Gastroesophageal sphincter (tissue), 4 donors: ENCODE measurements around the gene TRIM54. TPM values are rescaled to one million over a fixed set of nuclear protein-coding genes. Genes with fewer than 3 reads are reported as not detected.

Experiments used
- ATAC-seq: fragments of 150-250 bp; one replicate; pipeline ENCODE4 v1.9.1; 2016; ENCODE audit warnings: mild to moderate bottlenecking, moderate library complexity
- H3K27ac ChIP-seq, 4 donors: fragments of 200-600 bp; sonication (generic) in 3 of 4; 1 replicate in 3 of 4; 2 replicates in 1 of 4; pipeline ENCODE4 v1.5.1; 2016 to 2019
- H3K27me3 ChIP-seq: fragments of 200-600 bp; sonication (generic); one replicate; pipeline ENCODE4 v1.5.1; 2019
- H3K36me3 ChIP-seq, 2 donors: fragments of 200-600 bp; sonication (generic); one replicate each; pipeline ENCODE4 v1.5.1; 2019; ENCODE audit warnings: control low read depth in 1 of 2
- H3K4me1 ChIP-seq, 3 donors: fragments of 200-600 bp; sonication (generic); 1 replicate in 2 of 3; 2 replicates in 1 of 3; pipeline ENCODE4 v1.5.1; 2016 to 2019; ENCODE audit warnings: control low read depth in 2 of 3
- H3K4me3 ChIP-seq, 2 donors: fragments of 200-600 bp; sonication (generic); one replicate each; pipeline ENCODE4 v1.5.1; 2019; ENCODE audit warnings: mild to moderate bottlenecking in 1 of 2, moderate library complexity in 1 of 2
- H3K9me3 ChIP-seq, 3 donors: fragments of 200-600 bp; sonication (generic); one replicate each; pipeline ENCODE4 v1.5.1; 2017 to 2019; ENCODE audit warnings: control low read depth in 2 of 3
- CTCF ChIP-seq, 4 experiments: fragments of 200-600 bp in 2 of 4; fragments of 450-650 bp in 2 of 4; sonication (generic) in 1 of 4; IDR thresholded peaks; one replicate each; pipeline ENCODE4 v1.5.1; 2017 to 2019; ENCODE audit warnings: antibody characterized with exemption in 4 of 4, mild to moderate bottlenecking in 2 of 4, moderate library complexity in 2 of 4
- EP300 ChIP-seq: sonication (generic); formaldehyde crosslinking; IDR thresholded peaks from one replicate; pipeline ENCODE4 v1.6.1; 2017; ENCODE audit warnings: antibody characterized with exemption, mild to moderate bottlenecking
- POLR2A ChIP-seq, 2 donors: fragments of 450-650 bp; IDR thresholded peaks; one replicate each; pipeline ENCODE4 v1.6.1; 2017; ENCODE audit warnings: antibody characterized with exemption in 2 of 2, mild to moderate bottlenecking in 2 of 2, moderate library complexity in 1 of 2
- POLR2AphosphoS5 ChIP-seq: sonication (generic); formaldehyde crosslinking; IDR thresholded peaks from one replicate; pipeline ENCODE4 v1.6.1; 2017; ENCODE audit warnings: antibody characterized with exemption
- WGBS, 2 donors: methylation state at CpG; one replicate each; pipeline ENCODE4 v1.1.5; 2018; ENCODE audit warnings: low coverage in 1 of 2; 5-methylcytosine and 5-hydroxymethylcytosine counted together
- total RNA-seq, 4 donors: library from RNA; depleted of rRNA; stranded (reverse); fragments of >200 nt; gene quantifications; one replicate each; pipeline ENCODE4 v1.1.0, GENCODE V29; 2016

The TRIM54 gene
- total RNA-seq, 4 donors from 2014 or later, result 0.15 to 0.31 TPM; not detected in 2

- Histone ChIP-seq H3K27ac (peak overlapping the region; percentile 79 to 92 (median 90)), H3K9me3 (no peaks in the 10 kb centered on the region), H3K27me3 (no peaks in the 10 kb centered on the region), H3K36me3 (no peaks in the 10 kb centered on the region), H3K4me3 (peak overlapping the region; percentile 45 to 91), H3K4me1 (peaks cover 3 to 51% (median 18%) of the 10 kb centered on the region in 3 donors)
- 0 to 4% methylated on average over 4 of the region's 12 CpGs for WGBS, 2 donors
- TF ChIP-seq CTCF (IDR thresholded peaks at IDR 0.05), result no peak
- peak; percentile 9 for ATAC-seq
These were observed 73.8 kb downstream of the TRIM54 start for GRCh38 chr2:27356056-27356381.

GRCh38 chr2:27356382-27357181 is 74.4 kb downstream of the TRIM54 start, which contains the start of gene GTF3C2:
Gene GTF3C2 (minus strand): TSS chr2:27356764. CDS start chr2:27343554, 13,210 bp downstream.
- peak; percentile 97 for ATAC-seq
- H3K4me1 ChIP-seq, result peaks cover 3 to 51% (median 18%) of the 10 kb centered on the region in 3 donors
- peak within 1 kb of the TSS; percentile 45 to 91 for H3K4me3 ChIP-seq
- H3K27ac ChIP-seq, result peak within 1 kb of the TSS; percentile 79 to 92 (median 90)
- no peaks in the 10 kb centered on the region for H3K9me3 ChIP-seq
- no peaks in the 10 kb centered on the region for H3K36me3 ChIP-seq
- H3K27me3 ChIP-seq, result no peaks in the 10 kb centered on the region
- TF ChIP-seq EP300 (no peak), POLR2A (IDR thresholded peaks at IDR 0.05) (peak; percentile 10 to 55), POLR2AphosphoS5 (peak; percentile 58), CTCF (IDR thresholded peaks at IDR 0.05) (peak in 2 of 4 experiments; percentile 23 to 24)
- WGBS, 2 donors, result 0% methylated on average over 29 of the region's 67 CpGs; no CpG with 5 or more reads in 1 of the 2 donors

Other genes with a start within 250 kb of the TRIM54 start
- gene TMEM214, start 249.5 kb upstream of the TRIM54 start, total RNA-seq, result 10 to 100 TPM; 16.7 to 39.4 (median 30.3) TPM
- 10 to 100 TPM; 16.2 to 31.7 (median 23.0) TPM for gene AGBL5, start 230.8 kb upstream of the TRIM54 start, total RNA-seq
- 100 to 1,000 TPM; 201 to 353 (median 221) TPM for gene OST4, start 210.8 kb upstream of the TRIM54 start, total RNA-seq
- 100 to 1,000 TPM in 3 of 4 donors, 10 to 100 TPM in 1; 94.1 to 257 (median 174) TPM for gene EMILIN1, start 203.8 kb upstream of the TRIM54 start, total RNA-seq
- 1 to 10 TPM; 1.2 to 6.1 (median 1.9) TPM for gene KHK, start 195.7 kb upstream of the TRIM54 start, total RNA-seq
- 1 to 10 TPM in 1 of 4 donors, not detected in 3; 1.0 TPM for gene CGREF1, start 163.3 kb upstream of the TRIM54 start, total RNA-seq
- 1 to 10 TPM in 1 of 4 donors, not detected in 3; 1.5 TPM for gene ABHD1, start 158.6 kb upstream of the TRIM54 start, total RNA-seq
- gene PREB, start 147.8 kb upstream of the TRIM54 start, total RNA-seq, result 10 to 100 TPM; 47.0 to 83.9 (median 50.8) TPM
- not detected for gene PRR30, start 143.0 kb upstream of the TRIM54 start, total RNA-seq
- gene TCF23, start 133.4 kb upstream of the TRIM54 start, total RNA-seq, result under 1 TPM in 1 of 4 donors, not detected in 3; 0.13 TPM
- gene ATRAID, start 70.4 kb upstream of the TRIM54 start, total RNA-seq, result 100 to 1,000 TPM; 124 to 147 (median 129) TPM
- gene SLC5A6, start 70.2 kb upstream of the TRIM54 start, total RNA-seq, result 10 to 100 TPM in 3 of 4 donors, 1 to 10 TPM in 1; 8.3 to 16.8 (median 13.5) TPM
- 10 to 100 TPM; 12.1 to 23.3 (median 16.3) TPM for gene CAD, start 65.1 kb upstream of the TRIM54 start, total RNA-seq
- not detected for gene SLC30A3, start 19.4 kb upstream of the TRIM54 start, total RNA-seq
- not detected for gene DNAJC5G, start 7.0 kb upstream of the TRIM54 start, total RNA-seq
- 1 to 10 TPM in 3 of 4 donors, under 1 TPM in 1; 0.67 to 5.0 (median 2.0) TPM for gene UCN, start 26.0 kb downstream of the TRIM54 start, total RNA-seq
- gene MPV17, start 40.7 kb downstream of the TRIM54 start, total RNA-seq, result 10 to 100 TPM; 57.9 to 93.4 (median 66.4) TPM
- gene GTF3C2, start 74.3 kb downstream of the TRIM54 start, total RNA-seq, result 10 to 100 TPM; 26.2 to 68.5 (median 32.0) TPM
- 10 to 100 TPM; 40.8 to 54.9 (median 48.8) TPM for gene EIF2B4, start 87.9 kb downstream of the TRIM54 start, total RNA-seq
- gene SNX17, start 88.2 kb downstream of the TRIM54 start, total RNA-seq, result 100 to 1,000 TPM; 104 to 130 (median 118) TPM
- gene ZNF513, start 98.3 kb downstream of the TRIM54 start, total RNA-seq, result 10 to 100 TPM in 2 of 4 donors, 1 to 10 TPM in 2; 6.6 to 16.3 (median 11.0) TPM
- 10 to 100 TPM; 50.2 to 74.2 (median 58.8) TPM for gene PPM1G, start 127.2 kb downstream of the TRIM54 start, total RNA-seq
- gene NRBP1, start 146.2 kb downstream of the TRIM54 start, total RNA-seq, result 10 to 100 TPM; 78.5 to 90.7 (median 89.1) TPM
- 1 to 10 TPM in 1 of 4 donors, under 1 TPM in 1, not detected in 2; 0.94 to 1.1 TPM for gene KRTCAP3, start 160.0 kb downstream of the TRIM54 start, total RNA-seq
- 10 to 100 TPM; 17.9 to 34.8 (median 30.3) TPM for gene IFT172, start 207.3 kb downstream of the TRIM54 start, total RNA-seq
- 10 to 100 TPM in 2 of 4 donors, 1 to 10 TPM in 2; 7.0 to 11.7 (median 9.9) TPM for gene FNDC4, start 212.8 kb downstream of the TRIM54 start, total RNA-seq
- gene GCKR, start 214.4 kb downstream of the TRIM54 start, total RNA-seq, result under 1 TPM in 1 of 4 donors, not detected in 3; 0.58 TPM